AG04449 (cell line): ENCODE measurements around the gene ADGRD2.

Experiments used
- CTCF ChIA-PET: fragments of 350-600 bp; formaldehyde crosslinking; extraction: SDS; loops from one replicate; lab custom pipeline; 2021; ENCODE audit warnings: antibody characterized with exemption; lab: Yijun Ruan, JAX
- POLR2A ChIA-PET: fragments of 400-600, 350-600 bp; formaldehyde crosslinking; extraction: SDS; loops from one replicate; lab custom pipeline; 2020; ENCODE audit warnings: antibody characterized with exemption, inconsistent platforms; lab: Yijun Ruan, JAX
- DNase-seq: peaks from one replicate; pipeline ENCODE4 v3.0.0-alpha.2; 2010; ENCODE audit warnings: low read depth, low spot score
- H3K4me3 ChIP-seq: 2 replicates; pipeline ENCODE4 v1.5.1; 2011; ENCODE audit warnings: low read depth, mild to moderate bottlenecking, control low read depth, low read length
- TF ChIP-seq, protein P1 (sequence below): IDR thresholded peaks from one replicate; pipeline ENCODE4 v1.5.1; 2011; ENCODE audit warnings: mild to moderate bottlenecking, moderate library complexity, low read length, control low read depth, inconsistent platforms; ENCODE audit not compliant: insufficient read depth; ENCODE audit errors: missing control alignments

The ADGRD2 gene

DNA sequence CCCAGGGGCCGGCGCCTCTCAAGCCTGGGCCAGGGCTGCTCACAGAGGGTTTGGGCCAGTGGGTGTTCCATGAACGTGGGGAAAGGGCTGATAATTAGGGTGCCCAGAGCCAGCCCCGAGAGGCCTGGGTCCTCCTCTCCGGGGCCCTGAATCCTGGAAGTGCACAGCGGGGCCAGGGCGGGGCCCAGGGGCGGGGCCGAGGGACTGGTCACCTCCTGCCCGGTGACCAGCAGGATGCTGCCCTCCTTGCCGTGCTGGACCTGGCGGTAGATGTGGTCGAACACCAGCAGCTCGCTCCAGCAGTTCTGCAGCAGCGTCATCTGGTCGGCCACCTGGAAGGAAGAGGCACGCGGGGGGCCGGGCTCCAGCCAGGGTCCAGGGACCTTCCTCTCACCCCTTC lies 42.6 kb downstream of the ADGRD2 start:
- TF ChIP-seq, protein P1, sequence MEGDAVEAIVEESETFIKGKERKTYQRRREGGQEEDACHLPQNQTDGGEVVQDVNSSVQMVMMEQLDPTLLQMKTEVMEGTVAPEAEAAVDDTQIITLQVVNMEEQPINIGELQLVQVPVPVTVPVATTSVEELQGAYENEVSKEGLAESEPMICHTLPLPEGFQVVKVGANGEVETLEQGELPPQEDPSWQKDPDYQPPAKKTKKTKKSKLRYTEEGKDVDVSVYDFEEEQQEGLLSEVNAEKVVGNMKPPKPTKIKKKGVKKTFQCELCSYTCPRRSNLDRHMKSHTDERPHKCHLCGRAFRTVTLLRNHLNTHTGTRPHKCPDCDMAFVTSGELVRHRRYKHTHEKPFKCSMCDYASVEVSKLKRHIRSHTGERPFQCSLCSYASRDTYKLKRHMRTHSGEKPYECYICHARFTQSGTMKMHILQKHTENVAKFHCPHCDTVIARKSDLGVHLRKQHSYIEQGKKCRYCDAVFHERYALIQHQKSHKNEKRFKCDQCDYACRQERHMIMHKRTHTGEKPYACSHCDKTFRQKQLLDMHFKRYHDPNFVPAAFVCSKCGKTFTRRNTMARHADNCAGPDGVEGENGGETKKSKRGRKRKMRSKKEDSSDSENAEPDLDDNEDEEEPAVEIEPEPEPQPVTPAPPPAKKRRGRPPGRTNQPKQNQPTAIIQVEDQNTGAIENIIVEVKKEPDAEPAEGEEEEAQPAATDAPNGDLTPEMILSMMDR, result no peak
- no peak for DNase-seq
- POLR2A ChIA-PET, result no interaction called here
- H3K4me3 ChIP-seq, result no peak overlapping the region
- CTCF ChIA-PET, result no interaction called here

DNA sequence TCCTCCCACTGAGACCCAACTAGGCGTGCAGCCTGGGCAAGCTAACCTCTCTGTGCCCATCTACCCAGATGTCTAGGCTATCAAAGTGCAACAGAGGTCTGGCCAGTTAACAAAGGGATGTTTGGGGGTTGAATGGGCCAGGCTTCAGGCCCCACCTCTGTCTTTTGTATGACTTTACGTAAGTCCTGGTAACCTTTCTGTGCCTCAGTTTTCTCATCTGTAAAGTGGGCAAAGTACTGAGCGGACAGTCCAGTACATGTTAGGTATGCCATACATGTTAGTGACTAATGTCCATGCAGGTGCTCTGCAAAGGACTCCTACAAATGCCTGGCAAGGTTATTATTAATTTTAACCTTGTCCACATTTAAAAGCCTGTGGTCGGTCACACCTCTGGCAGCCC lies 43.0 kb downstream of the ADGRD2 start:
- TF ChIP-seq, protein P1, result no peak
- no peak for DNase-seq
- ChIA-PET CTCF (no interaction called here), POLR2A (no interaction called here)
- H3K4me3 ChIP-seq, result no peak overlapping the region

GRCh38 chr9:124493794-124494479 lies 43.7 kb downstream of the ADGRD2 start:
- TF ChIP-seq, protein P1, result no peak
- CTCF ChIA-PET, result no interaction called here
- no peak for DNase-seq
- no peak overlapping the region for H3K4me3 ChIP-seq
- POLR2A ChIA-PET, result no interaction called here

DNA sequence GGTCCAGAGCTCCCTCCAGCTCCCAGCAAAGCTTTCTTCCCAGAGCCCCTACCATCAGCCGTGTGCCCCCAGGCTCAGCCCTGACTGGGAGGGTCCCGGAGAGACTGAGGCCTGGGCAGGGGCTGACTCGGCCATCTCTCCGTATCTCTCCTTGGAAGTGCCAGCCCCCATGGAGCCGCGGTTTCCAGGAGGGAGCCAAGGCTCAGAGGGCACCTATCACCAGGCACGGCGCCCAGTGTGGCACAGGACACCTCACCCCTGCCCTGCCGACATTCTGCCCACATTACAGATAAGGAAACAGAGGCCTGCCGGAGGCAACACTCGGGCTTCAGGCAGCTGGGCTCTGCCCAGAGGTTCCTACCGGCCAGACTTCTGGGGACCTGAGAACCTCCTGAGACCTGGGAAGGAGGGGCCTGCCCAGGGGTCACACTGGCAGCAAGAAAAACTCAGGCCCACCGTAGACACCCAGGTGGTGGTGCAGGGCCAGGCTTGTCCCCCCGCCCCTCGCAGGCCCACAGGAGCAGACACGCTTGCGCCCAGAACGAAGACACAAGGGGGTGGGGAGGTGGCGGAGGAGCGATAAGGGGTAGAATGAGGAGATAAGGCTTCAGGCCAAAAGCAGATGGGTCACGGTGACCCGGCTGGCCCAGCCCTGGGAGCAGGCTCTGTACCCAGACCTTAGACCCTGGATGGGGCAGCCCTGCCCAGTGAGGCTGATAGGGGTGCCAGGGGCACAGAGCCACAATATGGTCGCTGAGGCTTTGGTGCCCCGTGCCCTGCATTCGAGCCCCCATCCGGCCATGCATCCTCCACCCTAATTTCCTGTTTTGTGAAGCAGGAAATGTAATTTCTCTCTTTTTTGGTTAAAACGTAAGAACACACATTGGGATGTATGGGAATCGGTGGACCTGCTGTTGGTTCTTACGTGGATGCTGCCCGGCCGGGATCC lies 45.1 kb downstream of the ADGRD2 start:
- ChIA-PET CTCF (no interaction called here), POLR2A (no interaction called here)
- no peak for DNase-seq
- H3K4me3 ChIP-seq, result no peak overlapping the region
- TF ChIP-seq, protein P1, result no peak

- no peak overlapping the region for H3K4me3 ChIP-seq
- no peak for DNase-seq
- TF ChIP-seq, protein P1, result no peak
- ChIA-PET POLR2A (no interaction called here), CTCF (no interaction called here)
Observed at GRCh38 chr9:124496075-124496449, 45.8 kb downstream of the ADGRD2 start.

- no peak overlapping the region for H3K4me3 ChIP-seq
- ChIA-PET CTCF (interaction anchor here (1.7 kb wide), 1 partner anchor 8 kb away, joined by 5 read pairs; no protein-coding TSS in a partner anchor), POLR2A (no interaction called here)
- TF ChIP-seq, protein P1, result no peak
- DNase-seq, result no peak
Observed at GRCh38 chr9:124496463-124496862, 46.2 kb downstream of the ADGRD2 start.
